Smooth muscle cell of the brain vasculature (primary cell): ENCODE data around the gene PBX3.

Experiments used
- DNase-seq: peaks from one replicate; pipeline ENCODE4 v3.0.0-alpha.2; 2012; ENCODE audit warnings: low read depth, low spot score

Gene PBX3

GRCh38 chr9:125904155-125904851 is 157.1 kb downstream of the PBX3 start:
- DNase-seq, result no peak

- no peak for DNase-seq
Measured at GRCh38 chr9:125906144-125906543, 159.0 kb downstream of the PBX3 start.

- no peak for DNase-seq
Measured at GRCh38 chr9:125906893-125907292, 159.7 kb downstream of the PBX3 start.

- no peak for DNase-seq
Measured at GRCh38 chr9:125908136-125908535, 161.0 kb downstream of the PBX3 start.

GRCh38 chr9:125908966-125909365 is 161.8 kb downstream of the PBX3 start:
- DNase-seq, result no peak

GRCh38 chr9:125909459-125909858 is 162.3 kb downstream of the PBX3 start:
- DNase-seq, result no peak

- no peak for DNase-seq
Measured at GRCh38 chr9:125910286-125910685, 163.1 kb downstream of the PBX3 start.

GRCh38 chr9:125911861-125912644 is 164.9 kb downstream of the PBX3 start:
- no peak for DNase-seq

GRCh38 chr9:125912667-125913066 is 165.5 kb downstream of the PBX3 start:
- DNase-seq, result no peak

GRCh38 chr9:125913551-125913950 is 166.4 kb downstream of the PBX3 start:
- DNase-seq, result no peak

- DNase-seq, result no peak
Measured at GRCh38 chr9:125914411-125914810, 167.2 kb downstream of the PBX3 start.

- no peak for DNase-seq
Measured at GRCh38 chr9:125915606-125916005, 168.4 kb downstream of the PBX3 start.

- DNase-seq, result no peak
Measured at GRCh38 chr9:125919565-125919964, 172.4 kb downstream of the PBX3 start.

- DNase-seq, result no peak
Measured at GRCh38 chr9:125920402-125920801, 173.2 kb downstream of the PBX3 start.

- DNase-seq, result no peak
Measured at GRCh38 chr9:125922854-125923253, 175.7 kb downstream of the PBX3 start.

- DNase-seq, result no peak
Measured at GRCh38 chr9:125924351-125924750, 177.2 kb downstream of the PBX3 start.

- no peak for DNase-seq
Measured at GRCh38 chr9:125926936-125927335, 179.8 kb downstream of the PBX3 start.

GRCh38 chr9:125929846-125930245 is 182.7 kb downstream of the PBX3 start:
- DNase-seq, result no peak

- DNase-seq, result no peak
Measured at GRCh38 chr9:125931211-125931610, 184.0 kb downstream of the PBX3 start.

- peak; percentile 88 for DNase-seq
Measured at GRCh38 chr9:125932012-125932411, 184.8 kb downstream of the PBX3 start.

GRCh38 chr9:125932746-125933455 is 185.7 kb downstream of the PBX3 start:
- DNase-seq, result no peak

- no peak for DNase-seq
Measured at GRCh38 chr9:125942125-125942524, 195.0 kb downstream of the PBX3 start.

GRCh38 chr9:125943831-125944230 is 196.7 kb downstream of the PBX3 start:
- DNase-seq, result no peak
